GM12892 (cell line): ENCODE measurements around the gene TNFSF13.

Source experiments
- POLR2A ChIP-seq: IDR thresholded peaks from 2 replicates; pipeline ENCODE4 v1.6.1; 2011; ENCODE audit warnings: low read depth, low read length, control low read depth
- TAF1 ChIP-seq: IDR thresholded peaks from 2 replicates; pipeline ENCODE4 v1.6.1; 2011; ENCODE audit warnings: low read depth, mild to moderate bottlenecking, control low read depth, low read length, borderline replicate concordance

GRCh38 chr17:7572588-7573323 lies 14.2 kb downstream of the TNFSF13 start:
- TF ChIP-seq POLR2A (peak; percentile 98), TAF1 (peak; percentile 72)
